Prostate gland (tissue), 2 donors: Measurements from ENCODE around the gene CNN3.

Experiments used
- POLR2A ChIP-seq: fragments of 450-650 bp; IDR thresholded peaks from one replicate; pipeline ENCODE4 v1.6.1; 2016; ENCODE audit warnings: antibody characterized with exemption, mild to moderate bottlenecking
- POLR2AphosphoS5 ChIP-seq: sonication (generic); formaldehyde crosslinking; IDR thresholded peaks from one replicate; pipeline ENCODE4 v1.6.1; 2017; ENCODE audit warnings: antibody characterized with exemption
- TF ChIP-seq, protein P1 (sequence below), 4 experiments: fragments of 200-600 bp in 2 of 4; fragments of 450-650 bp in 2 of 4; sonication (generic) in 2 of 4; IDR thresholded peaks; 1 replicate in 3 of 4; 2 replicates in 1 of 4; pipeline ENCODE4 v1.5.1; 2016 to 2019; ENCODE audit warnings: antibody characterized with exemption in 4 of 4, mild to moderate bottlenecking in 2 of 4, moderate library complexity in 2 of 4

- TF ChIP-seq, protein P1, sequence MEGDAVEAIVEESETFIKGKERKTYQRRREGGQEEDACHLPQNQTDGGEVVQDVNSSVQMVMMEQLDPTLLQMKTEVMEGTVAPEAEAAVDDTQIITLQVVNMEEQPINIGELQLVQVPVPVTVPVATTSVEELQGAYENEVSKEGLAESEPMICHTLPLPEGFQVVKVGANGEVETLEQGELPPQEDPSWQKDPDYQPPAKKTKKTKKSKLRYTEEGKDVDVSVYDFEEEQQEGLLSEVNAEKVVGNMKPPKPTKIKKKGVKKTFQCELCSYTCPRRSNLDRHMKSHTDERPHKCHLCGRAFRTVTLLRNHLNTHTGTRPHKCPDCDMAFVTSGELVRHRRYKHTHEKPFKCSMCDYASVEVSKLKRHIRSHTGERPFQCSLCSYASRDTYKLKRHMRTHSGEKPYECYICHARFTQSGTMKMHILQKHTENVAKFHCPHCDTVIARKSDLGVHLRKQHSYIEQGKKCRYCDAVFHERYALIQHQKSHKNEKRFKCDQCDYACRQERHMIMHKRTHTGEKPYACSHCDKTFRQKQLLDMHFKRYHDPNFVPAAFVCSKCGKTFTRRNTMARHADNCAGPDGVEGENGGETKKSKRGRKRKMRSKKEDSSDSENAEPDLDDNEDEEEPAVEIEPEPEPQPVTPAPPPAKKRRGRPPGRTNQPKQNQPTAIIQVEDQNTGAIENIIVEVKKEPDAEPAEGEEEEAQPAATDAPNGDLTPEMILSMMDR (IDR thresholded peaks at IDR 0.05), result no peak
- TF ChIP-seq POLR2AphosphoS5 (no peak), POLR2A (no peak)
Measured at GRCh38 chr1:94947437-94947836, 20.5 kb upstream of the CNN3 start.
